GM19035 (cell line): ENCODE data around the gene THAP8.
"Not testable (repeated sequence)": the region's sequence is repeated elsewhere in the genome, so short reads cannot be mapped to it uniquely, and the experiment has no call there.

Experiments used
- ATAC-seq: cut with Tn5 transposase; IDR thresholded peaks from one replicate; pipeline ENCODE4 v1.9.1; 2021; ENCODE audit not compliant: unreplicated experiment

THAP8 gene

DNA sequence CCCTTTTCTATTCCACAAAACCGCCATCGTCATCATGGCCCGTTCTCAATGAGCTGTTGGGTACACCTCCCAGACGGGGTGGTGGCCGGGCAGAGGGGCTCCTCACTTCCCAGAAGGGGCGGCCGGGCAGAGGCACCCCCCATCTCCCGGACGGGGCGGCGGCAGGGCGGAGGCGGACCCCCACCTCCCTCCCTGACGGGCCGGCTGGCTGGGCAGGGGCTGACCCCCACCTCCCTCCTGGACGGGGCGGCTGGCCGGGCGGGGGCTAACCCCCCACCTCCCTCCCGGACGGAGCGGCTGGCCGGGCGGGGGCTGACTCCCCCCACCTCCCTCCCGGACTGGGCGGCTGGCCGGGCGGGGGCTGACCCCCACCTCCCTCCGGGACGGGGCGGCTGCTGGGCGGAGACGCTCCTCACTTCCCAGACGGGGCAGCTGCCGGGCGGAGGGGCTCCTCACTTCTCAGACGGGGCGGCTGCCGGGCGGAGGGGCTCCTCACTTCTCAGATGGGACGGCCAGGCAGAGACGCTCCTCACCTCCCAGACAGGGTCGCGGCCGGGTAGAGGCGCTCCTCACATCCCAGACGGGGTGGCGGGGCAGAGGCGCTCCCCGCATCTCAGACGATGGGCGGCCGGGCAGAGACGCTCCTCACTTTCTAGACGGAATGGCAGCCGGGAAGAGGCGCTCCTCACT lies 14.9 kb upstream of the THAP8 start:
- not testable (repeated sequence) for ATAC-seq

DNA sequence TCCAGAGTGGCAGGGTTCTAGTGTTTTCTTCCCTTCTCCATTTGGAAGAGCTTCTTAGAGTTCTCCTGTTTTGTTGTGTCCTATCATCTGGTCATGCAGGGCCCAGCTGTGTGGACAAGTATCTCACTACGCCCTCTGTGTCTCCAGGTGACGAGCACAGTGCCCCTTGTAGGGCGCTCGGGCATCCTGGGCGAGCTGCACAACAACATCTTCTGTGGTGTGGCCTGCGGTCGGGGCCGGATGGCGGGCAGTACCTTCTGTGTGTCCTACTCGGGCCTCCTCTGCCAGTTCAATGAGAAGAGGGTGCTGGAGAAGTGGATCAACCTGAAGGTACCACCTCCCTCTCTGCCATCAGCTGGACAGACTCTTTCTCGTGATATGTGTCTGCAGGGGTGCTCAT lies 13.6 kb upstream of the THAP8 start:
- no peak for ATAC-seq

DNA sequence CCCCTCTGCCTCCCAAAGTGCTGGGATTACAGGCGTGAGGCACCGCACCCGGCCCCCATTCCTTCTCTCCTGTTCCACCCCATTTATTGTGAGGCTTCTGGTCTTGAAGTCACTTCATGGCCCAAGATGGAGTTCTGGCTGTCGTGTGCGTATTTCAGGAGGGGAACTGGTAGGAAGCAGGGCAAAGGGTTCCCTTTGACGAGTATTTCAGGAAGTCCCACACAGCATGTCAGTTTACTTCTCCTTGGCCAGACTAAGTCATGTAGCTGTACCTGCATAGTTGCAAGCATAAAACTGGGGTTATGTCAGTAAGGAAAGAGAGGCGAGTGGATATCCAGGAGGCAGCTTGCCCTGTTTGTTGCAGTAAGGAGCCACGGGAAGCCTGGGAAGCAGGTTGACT lies 10.7 kb upstream of the THAP8 start:
- no peak for ATAC-seq

DNA sequence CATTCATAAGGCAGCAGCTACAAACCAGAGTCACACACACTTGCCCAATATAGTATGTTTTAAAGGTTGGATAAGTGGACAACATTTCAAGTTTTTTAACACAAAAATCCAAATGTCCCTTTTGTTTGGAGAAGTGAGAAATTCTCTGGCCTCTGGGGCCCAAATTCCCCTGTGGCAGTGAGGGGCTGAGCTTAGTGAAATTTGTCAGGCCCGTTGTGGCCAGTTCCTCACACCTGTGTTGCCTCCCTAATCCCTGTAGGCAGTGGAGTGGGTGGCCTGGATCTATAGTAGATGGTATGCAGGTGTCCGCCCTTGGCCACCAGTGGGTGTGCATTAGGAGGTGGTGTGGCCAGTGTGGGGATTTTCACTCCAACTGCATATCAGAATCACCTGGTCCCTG lies 7.3 kb upstream of the THAP8 start:
- no peak for ATAC-seq

DNA sequence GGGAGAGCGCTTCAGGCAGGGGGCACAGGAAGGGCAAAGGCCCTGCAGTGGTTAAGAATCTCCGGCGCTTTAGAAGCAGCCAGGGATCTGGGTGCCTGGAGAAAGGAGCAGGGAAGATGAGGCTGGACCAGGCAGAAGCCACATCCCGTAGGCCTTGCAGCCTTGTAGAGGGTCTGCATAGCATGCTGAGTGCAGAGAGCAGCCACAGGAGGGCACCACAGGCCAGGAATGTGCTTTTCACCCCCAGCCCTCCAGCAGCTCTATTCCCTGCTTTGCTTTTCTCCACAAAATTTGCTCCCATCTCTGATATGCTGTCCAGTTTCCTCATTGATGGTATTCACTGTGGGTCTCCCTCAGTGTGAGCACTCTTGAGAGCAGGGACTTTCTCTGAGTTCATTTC lies 6.3 kb upstream of the THAP8 start:
- ATAC-seq = no peak

DNA sequence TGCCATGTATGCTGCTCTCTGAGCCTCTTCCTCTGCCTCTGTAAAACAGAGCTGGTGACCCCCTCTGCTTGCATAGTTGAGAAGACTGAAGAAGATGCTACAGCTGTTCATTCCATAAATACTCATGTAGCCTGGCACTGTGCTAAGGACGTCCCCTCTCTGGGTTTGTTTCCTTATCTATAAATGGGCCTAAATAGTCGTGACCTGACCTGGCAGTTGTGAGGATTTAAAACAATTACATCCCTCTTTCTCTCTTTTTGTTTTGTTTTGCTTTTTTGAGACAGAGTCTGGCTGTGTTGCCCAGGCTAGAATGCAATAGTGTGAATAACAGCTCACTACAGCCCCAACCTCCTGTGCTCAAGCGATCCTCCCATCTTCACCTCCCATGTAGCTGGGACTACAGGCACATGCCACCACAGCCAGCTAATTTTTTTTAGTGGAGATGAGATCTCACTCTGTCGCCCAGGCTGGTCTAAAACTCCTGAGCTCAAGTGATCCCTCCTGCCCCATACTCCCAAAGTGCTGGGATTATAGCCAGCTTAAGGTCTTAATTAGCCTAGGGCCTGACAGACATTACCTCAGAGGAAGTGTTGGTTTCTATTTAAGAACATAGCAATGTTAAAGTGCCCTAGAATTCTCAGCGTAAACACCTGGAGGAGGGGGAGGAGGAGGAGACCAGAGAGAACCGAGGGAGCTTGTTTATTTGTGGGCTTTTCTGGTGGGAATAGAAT lies 5.3 kb upstream of the THAP8 start:
- no peak for ATAC-seq

DNA sequence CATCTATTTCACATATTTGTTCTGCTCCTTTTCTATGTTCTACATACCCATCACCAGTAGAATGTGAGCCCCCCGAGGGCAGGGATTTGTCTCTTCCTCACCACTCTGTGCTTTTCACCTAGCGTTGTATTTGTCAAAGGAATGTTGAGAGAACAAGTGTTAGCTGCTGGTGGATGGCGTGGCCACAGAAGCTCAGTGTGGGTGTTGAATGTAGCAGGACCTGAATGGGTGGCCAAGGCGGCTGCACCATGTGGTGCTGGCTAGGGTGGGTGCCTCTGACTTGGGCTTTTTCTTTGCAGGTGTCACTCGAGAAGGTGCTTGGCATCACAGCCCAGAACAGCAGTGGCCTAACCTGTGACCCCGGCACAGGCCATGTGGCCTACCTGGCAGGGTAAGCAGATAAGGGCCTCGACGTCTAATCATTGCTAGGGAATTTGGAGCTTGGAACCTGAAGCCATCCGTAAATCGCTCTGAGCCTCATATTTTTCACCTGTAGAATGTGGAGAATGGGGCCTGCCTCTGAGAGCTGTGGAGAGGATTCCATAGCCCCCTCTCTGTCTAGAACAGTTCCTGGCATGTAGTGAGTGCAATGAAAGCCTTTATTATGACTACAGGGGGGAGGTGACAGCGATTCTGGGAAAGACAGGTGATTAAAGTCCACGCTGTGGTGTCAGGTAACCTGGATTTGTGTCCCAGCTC lies 4.5 kb upstream of the THAP8 start:
- no peak for ATAC-seq

DNA sequence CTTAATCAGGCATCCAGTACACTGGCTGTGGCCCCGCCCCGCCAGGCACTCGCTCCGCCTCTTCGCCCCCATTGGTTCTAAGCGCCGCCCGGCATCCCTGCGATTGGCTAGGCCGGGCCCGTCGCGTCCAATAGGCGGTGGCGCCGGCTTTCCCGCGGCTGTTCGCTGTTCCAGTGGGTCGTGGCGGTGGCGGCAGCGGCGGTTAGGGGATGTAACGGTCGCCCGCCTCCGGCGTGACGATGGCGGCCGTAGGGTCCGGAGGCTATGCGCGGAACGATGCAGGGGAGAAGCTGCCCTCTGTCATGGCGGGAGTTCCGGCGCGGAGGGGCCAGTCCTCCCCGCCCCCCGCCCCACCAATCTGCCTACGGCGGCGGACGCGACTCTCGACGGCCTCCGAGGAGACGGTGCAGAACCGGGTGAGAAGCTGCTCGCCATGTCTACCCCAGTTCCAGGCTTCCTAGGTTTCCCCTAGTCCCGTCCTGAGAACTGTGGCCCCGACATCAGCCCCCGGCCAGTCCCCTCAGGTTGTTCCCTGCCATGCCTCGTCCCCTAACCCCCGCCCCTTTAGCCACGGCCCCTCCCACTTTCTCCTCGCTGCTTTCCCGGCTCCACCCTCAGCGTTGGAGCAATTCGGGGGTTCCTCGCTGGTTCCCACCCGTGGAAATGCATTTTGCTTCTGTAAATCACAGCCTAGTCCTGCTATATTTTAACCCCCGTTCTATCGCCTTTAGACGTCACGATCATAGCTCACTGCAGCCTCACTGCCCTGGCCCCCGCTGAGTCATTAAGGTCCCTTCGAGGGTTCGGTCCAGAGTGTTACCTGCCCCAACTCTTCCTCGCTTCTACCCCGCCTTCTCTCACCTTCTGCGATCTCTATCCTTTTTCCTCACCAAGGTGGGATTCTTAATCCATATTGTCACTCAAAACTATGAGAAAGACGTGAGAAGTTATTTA lies 925 bp upstream of the THAP8 start, which contains the start of gene WDR62:
WDR62 (plus strand) TSS at position 165 of the 954 bp plus-strand sequence; CDS start at position 240, 75 bp downstream.
- peak; percentile 77 for ATAC-seq

DNA sequence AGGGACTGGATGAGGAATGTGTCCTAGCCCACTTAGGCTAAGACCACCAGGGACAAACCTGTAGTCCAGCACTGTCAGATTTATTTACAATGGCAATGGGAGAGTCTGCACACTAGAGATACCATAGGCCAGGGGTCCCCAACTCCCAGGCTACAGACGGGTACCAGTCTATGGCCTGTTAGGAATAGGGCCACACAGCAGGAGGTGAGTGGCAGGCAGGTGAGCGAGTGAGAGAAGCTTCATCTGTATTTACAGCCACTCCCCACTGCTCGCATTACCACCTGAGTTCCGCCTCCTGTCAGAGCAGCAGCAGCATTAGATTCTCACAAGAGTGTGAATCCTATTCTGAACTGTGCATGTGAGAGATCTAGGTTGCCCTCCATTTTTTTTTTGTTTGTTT lies 2.4 kb downstream of the THAP8 start:
- no peak for ATAC-seq

DNA sequence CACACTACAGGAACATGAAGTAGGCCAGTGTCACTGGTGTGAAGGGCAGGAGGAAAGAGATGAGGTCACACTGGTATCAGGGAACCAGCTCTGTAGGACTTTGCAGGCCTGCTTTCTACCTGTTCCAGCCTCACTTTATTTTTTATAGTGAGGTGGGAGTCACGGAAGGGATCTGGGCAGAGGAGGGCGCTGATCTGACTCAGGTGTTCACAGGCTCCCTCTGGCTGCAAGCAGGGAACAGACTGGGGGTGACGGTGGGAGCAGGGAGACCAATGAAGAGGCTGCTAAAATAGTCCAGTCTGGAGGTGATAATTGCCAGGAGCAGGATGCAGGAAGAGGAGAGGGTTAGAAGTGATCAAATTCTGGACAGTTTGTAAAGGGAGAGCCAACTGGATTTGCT lies 2.8 kb downstream of the THAP8 start:
- ATAC-seq = no peak

DNA sequence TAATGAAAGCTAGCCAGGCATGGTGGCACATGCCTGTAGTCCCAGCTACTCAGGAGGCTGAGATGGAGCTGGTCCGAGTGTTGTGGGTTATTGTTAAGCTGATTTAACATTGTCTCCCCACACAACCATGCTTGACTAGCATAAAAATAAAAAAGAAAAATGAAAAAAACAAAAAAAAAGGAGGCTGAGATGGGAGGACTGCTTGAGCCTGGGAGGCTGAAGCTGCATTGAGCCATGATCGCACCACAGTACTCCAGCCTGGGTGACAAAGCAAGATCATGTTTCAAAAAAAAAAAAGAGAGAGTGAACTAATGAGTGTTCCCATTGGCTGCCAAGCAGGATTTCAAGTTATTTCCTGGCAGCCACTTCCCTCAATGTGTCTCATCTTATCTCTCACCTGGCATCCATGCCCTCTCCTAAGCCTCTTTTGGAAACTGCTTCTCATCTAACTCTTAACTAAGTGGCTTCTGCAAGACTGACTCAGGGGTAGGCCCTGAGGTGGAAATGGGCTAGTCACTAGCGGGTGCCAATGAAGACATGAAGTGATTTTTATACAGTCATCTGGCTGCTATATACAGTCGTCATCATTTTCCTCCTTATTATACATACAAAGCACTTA lies 4.9 kb downstream of the THAP8 start:
- no peak for ATAC-seq

DNA sequence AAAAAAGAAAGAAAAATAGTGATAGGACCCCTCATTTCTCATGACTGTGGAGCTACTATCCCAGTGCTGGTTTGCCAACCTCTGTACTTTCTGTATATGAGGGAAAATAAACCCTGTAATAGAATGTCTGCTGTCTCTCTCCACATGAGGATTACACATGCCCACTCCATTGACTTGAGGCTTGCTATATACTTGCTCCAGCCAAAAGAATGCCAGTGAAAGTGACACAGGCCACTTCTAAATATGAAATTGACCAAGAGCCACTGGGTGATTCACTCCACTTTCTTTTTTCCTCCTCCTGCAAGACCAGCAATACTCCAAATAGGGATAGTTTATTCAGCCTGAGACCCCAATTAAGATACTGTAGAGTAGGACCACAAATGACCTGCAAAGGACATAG lies 6.2 kb downstream of the THAP8 start:
- no peak for ATAC-seq

DNA sequence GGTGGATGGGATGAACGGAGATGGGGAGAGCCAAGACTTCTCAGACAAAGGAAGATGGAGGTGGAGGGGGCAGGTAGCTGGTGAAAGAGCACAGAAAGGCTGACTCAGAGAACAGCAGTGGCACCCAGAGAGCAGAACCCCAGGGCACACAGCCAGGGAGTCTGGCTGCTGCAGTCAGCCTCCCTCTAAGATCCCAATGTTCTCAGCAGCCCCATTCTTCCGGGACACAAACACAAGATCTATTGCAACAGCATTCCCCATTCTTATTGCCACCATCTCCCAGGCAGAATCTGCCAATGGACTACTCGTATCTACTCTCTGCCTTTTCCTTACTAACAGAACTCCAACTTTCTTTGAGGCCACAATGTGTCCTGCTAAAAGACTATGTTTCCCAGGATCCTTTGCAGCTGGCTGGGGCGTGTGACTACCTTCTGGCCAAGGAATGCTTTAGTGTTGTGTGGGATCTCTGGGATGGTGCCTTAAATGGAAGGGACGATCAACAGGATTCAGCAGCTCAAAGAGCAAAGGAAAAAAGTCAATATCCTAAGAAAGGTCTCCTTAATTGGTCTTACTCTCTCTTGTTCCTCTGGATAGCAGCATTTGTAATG lies 7.5 kb downstream of the THAP8 start:
- no peak for ATAC-seq

DNA sequence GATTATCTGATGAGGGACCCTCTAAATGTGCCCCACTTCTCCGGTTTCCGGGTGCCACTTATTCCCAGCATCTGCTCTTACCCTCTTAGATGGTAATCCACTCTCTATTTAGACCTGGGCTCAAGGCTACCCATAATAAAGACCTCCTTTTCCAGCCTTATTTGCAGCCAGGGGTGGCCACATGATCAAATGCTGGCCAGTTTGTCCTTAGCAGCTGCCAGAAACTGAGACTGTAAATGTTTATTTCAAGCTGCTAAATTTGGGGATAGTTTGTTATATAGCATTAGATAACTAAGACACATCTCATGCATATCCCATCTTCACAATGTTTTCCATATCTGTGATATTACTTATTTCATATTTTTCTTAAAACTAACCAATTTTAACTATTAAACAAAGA lies 10.1 kb downstream of the THAP8 start:
- no peak for ATAC-seq

DNA sequence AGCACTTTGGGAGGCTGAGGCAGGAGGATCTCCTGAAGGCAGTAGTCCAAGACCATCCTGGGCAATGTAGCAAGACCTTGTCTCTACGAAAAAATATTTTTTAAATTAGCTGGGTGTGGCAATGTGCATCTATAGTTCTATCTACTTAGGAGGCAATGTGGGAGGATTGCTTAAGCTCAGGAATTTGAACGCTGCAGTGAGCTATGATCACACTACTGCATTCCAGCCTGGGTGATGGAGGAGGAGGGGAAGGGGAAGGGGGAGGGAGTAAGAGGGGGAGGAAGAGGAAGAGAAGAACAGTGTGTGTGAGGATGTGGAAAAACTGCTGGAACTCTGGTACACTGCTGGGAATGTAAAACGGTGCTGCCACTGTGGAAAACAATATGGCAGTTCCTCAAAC lies 12.3 kb downstream of the THAP8 start:
- ATAC-seq = no peak

DNA sequence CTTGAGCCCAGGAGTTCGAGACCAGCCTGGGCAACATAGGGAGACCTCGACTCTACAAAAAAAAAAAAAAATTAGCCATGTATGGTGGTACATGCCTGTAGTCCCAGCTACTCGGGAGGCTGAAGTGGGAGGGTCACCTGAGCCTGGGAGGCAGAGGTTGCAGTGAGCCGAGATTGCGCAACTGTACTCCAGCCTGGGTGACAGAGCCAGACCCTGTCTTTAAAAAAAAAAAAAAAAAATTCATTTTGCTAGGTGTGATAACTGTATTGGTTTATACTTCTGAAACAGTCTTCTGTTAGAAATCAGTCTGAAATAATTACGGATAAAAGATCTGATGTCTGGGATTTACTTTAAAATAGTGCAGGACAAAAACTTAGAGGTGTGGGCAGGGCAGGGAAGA lies 13.0 kb downstream of the THAP8 start:
- not testable (repeated sequence) for ATAC-seq

DNA sequence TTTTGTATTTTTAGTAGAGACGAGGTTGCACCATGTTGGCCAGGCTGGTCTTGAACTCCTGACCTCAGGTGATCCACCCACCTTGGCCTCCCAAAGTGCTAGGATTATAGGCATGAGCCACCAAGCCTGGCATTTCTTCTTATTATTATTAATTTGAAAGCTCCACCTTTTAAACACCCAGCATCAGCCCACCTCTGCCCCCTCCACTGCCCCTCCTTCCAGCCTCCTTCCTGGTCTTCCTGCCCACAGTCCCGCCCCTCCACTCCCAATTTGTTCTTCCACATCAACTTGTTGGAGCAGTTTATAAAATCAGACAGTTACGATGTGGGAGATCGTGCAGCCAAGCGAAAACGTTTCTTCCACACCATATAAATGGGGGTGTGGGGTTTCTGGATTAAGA lies 13.6 kb downstream of the THAP8 start:
- ATAC-seq = no peak

DNA sequence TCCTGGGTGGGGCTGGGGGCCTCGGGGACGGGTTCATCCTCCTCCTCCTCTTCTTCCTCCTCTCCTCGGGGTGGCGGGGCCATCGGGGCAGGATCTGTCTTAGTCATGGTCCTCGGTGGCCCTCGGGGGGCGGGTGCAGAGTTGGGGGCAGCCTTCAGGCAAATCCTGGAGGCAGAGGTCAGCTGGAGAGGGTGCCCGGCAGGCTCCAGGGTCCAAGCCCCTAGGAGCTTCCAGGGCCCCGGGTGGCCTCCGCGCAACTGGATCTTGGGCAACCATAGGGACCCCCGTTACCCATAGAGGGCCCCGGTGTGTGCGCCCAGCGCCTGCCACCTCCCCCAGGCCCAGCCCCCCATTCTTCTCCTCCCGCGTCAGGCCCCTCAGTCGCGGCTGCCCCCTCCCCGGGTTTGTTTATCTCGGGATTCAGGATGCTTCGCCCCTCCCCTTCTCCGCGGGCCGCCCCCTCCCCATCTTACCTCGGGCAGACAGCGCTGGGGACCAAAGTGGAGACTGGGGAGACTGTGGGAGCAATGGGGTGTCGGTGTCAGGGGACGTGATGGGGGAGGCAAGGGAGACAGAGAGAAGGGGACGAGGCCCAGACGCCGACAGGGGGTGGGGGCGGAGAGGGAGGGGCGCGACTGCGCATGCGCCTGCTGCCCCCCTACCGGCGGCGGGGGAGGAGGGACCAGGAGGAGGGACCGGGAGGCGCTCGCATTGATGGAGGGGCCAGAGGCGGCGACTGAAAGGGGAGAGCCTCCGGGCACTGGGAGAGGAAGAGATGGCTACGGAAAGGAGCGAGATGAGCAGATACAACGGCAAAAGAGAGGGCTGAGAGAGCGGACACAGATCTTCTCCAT lies 21.6 kb downstream of the THAP8 start, which contains the start of gene CLIP3:
CLIP3 (minus strand) TSS at position 623 of the 854 bp plus-strand sequence; CDS start at position 107, 516 bp downstream.
- ATAC-seq = no peak

DNA sequence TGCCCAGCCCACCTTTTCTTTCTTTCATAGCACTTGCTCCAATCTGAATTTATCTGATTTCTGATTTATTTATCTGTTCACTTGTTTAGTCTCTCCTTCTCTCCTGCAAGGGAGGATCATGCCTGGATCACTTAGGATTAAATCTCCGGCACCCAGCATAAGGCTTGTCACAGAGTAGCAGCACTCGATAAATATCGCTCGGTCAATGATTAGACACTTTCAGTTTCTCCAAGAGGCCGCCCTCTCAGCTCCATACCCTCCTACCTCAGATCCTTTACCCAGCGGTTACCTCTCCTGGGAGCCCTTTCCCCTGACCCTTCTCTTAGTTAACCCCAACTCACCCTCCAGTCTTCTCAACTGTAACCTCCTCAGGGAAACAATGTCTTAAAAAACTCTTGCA lies 22.8 kb downstream of the THAP8 start:
- no peak for ATAC-seq
